ENCODE results near the gene IGLL5. TPM values are rescaled to one million over a fixed set of nuclear protein-coding genes. Genes with fewer than 3 reads are reported as not detected.

Gene IGLL5
- total and polyA plus RNA-seq, 2 of the 13 experiments (the other 11 are each of a cell fraction or from before 2014, with no cell fraction given) = not detected

- no peak for TF ChIP-seq SRY (CRISPR knock-in tag; IDR thresholded peaks at IDR 0.05)
- no peak for TF ChIP-seq SPEN (CRISPR knock-in tag; IDR thresholded peaks at IDR 0.05; ENCODE audit: low read depth)
- TF ChIP-seq TAF15 (IDR thresholded peaks at IDR 0.05; ENCODE audit: low read depth, low read length, poor library complexity, severe bottlenecking) = no peak
Measured at GRCh38 chr22:22920104-22920654, 32.6 kb downstream of the IGLL5 start (continued).

- H3K79me2 ChIP-seq (ENCODE audit: insufficient read depth, low read length) = no peaks in the 10 kb centered on the region
- 42% methylated on average over 2 of the region's 13 CpGs for WGBS (ENCODE audit: low lambda C conversion rate)
- no TSS peak for BruUV-seq (replicated peaks)
- in situ Hi-C loops (cut with HindIII; ENCODE audit: extremely low pct_ligation_motif_present, low pct_unique_long_range_greater_than_20kb) = no loop called here
- peaks cover 1 to 57% of the 10 kb centered on the region in 2 experiments for H3K27me3 ChIP-seq (ENCODE audit: control insufficient read depth in 1 of 2, insufficient read depth in 2 of 2, low read length in 2 of 2)
- TF ChIP-seq MTA3 (CRISPR knock-in tag; IDR thresholded peaks at IDR 0.05) = no peak
- TF ChIP-seq TRAFD1 (CRISPR knock-in tag; IDR thresholded peaks at IDR 0.05; ENCODE audit: borderline replicate concordance) = no peak
- TF ChIP-seq ZNF12 (CRISPR knock-in tag; IDR thresholded peaks at IDR 0.05) = no peak
- no peak for TF ChIP-seq SAP130 (CRISPR knock-in tag; IDR thresholded peaks at IDR 0.05; ENCODE audit: low read depth)
- TF ChIP-seq ZNF547 (CRISPR knock-in tag; IDR thresholded peaks at IDR 0.05) = no peak
- TF ChIP-seq MIXL1 (CRISPR knock-in tag; IDR thresholded peaks at IDR 0.05) = no peak
- no peak for TF ChIP-seq ZFP91 (CRISPR knock-in tag; IDR thresholded peaks at IDR 0.05; ENCODE audit: borderline replicate concordance)
- TF ChIP-seq MTERF4 (CRISPR knock-in tag; IDR thresholded peaks at IDR 0.05) = no peak
- TF ChIP-seq KLF16 (CRISPR knock-in tag; IDR thresholded peaks at IDR 0.05) = no peak
- TF ChIP-seq RELA (CRISPR knock-in tag; IDR thresholded peaks at IDR 0.05) = no peak
- TF ChIP-seq ZNF558 (CRISPR knock-in tag; IDR thresholded peaks at IDR 0.05; ENCODE audit: borderline replicate concordance) = no peak
- no peak for TF ChIP-seq TSC22D2 (CRISPR knock-in tag; IDR thresholded peaks at IDR 0.05; ENCODE audit: borderline replicate concordance)
- no peak for TF ChIP-seq HES4 (CRISPR knock-in tag; IDR thresholded peaks at IDR 0.05; ENCODE audit: borderline replicate concordance)
- no peak for TF ChIP-seq SRY (CRISPR knock-in tag; IDR thresholded peaks at IDR 0.05)
- no peak for TF ChIP-seq RARG (CRISPR knock-in tag; IDR thresholded peaks at IDR 0.05; ENCODE audit: low read depth)
- no peak for TF ChIP-seq LCORL (IDR thresholded peaks at IDR 0.05)
- TF ChIP-seq LCORL (CRISPR knock-in tag; IDR thresholded peaks at IDR 0.05) = no peak
- no peak for TF ChIP-seq ZNF678 (CRISPR knock-in tag; IDR thresholded peaks at IDR 0.05)
- no peaks in the 10 kb centered on the region for H4K20me1 ChIP-seq (ENCODE audit: insufficient read depth, low read length)
- no peak for FAIRE-seq
- intact Hi-C loops (cut with micrococcal nuclease; ENCODE audit: unreplicated experiment) = no loop called here
- no peak overlapping the region for H3K9ac ChIP-seq (ENCODE audit: insufficient read depth, low read depth, low read length)
- no peak for ATAC-seq
- POLR2A ChIA-PET = no interaction called here
- DNase-seq (ENCODE audit: low spot score) = no peak
- H2AFZ ChIP-seq (ENCODE audit: low read length) = no peak overlapping the region
- CTCF ChIA-PET (ENCODE audit: low intra/inter-chr PET ratio, low total read pairs) = no interaction called here
- no peak overlapping the region for H3K4me2 ChIP-seq (ENCODE audit: low read depth, low read length)
- no peak overlapping the region for H3K4me3 ChIP-seq (replicated peaks in 1 of 3; ENCODE audit: insufficient read depth in 1 of 3, low read depth in 2 of 3, low read length in 3 of 3)
- H3K27ac ChIP-seq (ENCODE audit: extremely low read length, insufficient read depth, low read length) = no peak overlapping the region
- H3K4me1 ChIP-seq (ENCODE audit: insufficient read depth, low read length) = peaks cover 13% of the 10 kb centered on the region
- no peaks in the 10 kb centered on the region for H3K36me3 ChIP-seq (replicated peaks in 1 of 2; ENCODE audit: control insufficient read depth in 1 of 2, insufficient read depth in 2 of 2, low read length in 2 of 2)
- no peaks in the 10 kb centered on the region for H3K9me3 ChIP-seq (ENCODE audit: low read length)
Measured at GRCh38 chr22:22920910-22921550, 33.4 kb downstream of the IGLL5 start.
